Fibroblast of lung (primary cell): ENCODE data around the gene RAB18. TPM values are rescaled to one million over a fixed set of nuclear protein-coding genes. Genes with fewer than 3 reads are reported as not detected.

Experiments
- DNase-seq, 2 donors: peaks; one replicate each; pipeline versions ENCODE4 v3.0.0 to v3.0.0-alpha.2; 2010; ENCODE audit warnings: low read depth in 2 of 2
- H2AFZ ChIP-seq: 2 replicates; pipeline ENCODE4 v1.5.1; 2012; ENCODE audit warnings: low read length, control low read depth, inconsistent platforms
- H3K27ac ChIP-seq: 2 replicates; pipeline ENCODE4 v1.5.1; 2011; ENCODE audit warnings: low read length, control low read depth; ENCODE audit not compliant: insufficient read depth
- H3K27me3 ChIP-seq: 2 replicates; pipeline ENCODE4 v1.5.1; 2011; ENCODE audit warnings: mild to moderate bottlenecking, low read length; ENCODE audit not compliant: control insufficient read depth, insufficient read depth
- H3K36me3 ChIP-seq: 2 replicates; pipeline ENCODE4 v1.5.1; 2011; ENCODE audit warnings: low read length; ENCODE audit not compliant: control insufficient read depth, insufficient read depth
- H3K4me1 ChIP-seq: 2 replicates; pipeline ENCODE4 v1.5.1; 2011; ENCODE audit warnings: low read length; ENCODE audit not compliant: control insufficient read depth, insufficient read depth; ENCODE audit errors: extremely low read depth
- H3K4me2 ChIP-seq: 2 replicates; pipeline ENCODE4 v1.5.1; 2011; ENCODE audit warnings: low read length, control low read depth; ENCODE audit not compliant: insufficient read depth; ENCODE audit errors: extremely low read depth
- H3K4me3 ChIP-seq, 4 experiments: fragments of 200-600 bp in 1 of 4; sonication (generic) in 1 of 4; replicated peaks in 1 of 4; 2 replicates each; pipeline ENCODE4 v1.5.1; 2011 to 2016; ENCODE audit warnings: low read length in 4 of 4, low read depth in 3 of 4, mild to moderate bottlenecking in 3 of 4, control low read depth in 2 of 4, inconsistent platforms in 1 of 4, mixed read lengths in 1 of 4; ENCODE audit not compliant: insufficient read depth in 1 of 4; ENCODE audit errors: control extremely low read depth in 1 of 4
- H3K79me2 ChIP-seq: 2 replicates; pipeline ENCODE4 v1.5.1; 2012; ENCODE audit warnings: mild to moderate bottlenecking, low read length, inconsistent platforms; ENCODE audit not compliant: control insufficient read depth, insufficient read depth
- H3K9ac ChIP-seq: 2 replicates; pipeline ENCODE4 v1.5.1; 2011; ENCODE audit warnings: mild to moderate bottlenecking, low read length, control low read depth; ENCODE audit not compliant: insufficient read depth
- H3K9me3 ChIP-seq: 2 replicates; pipeline ENCODE4 v1.5.1; 2012; ENCODE audit warnings: low read depth, low read length; ENCODE audit not compliant: control insufficient read depth, insufficient read depth
- H4K20me1 ChIP-seq: 2 replicates; pipeline ENCODE4 v1.5.1; 2011; ENCODE audit warnings: low read length; ENCODE audit not compliant: control insufficient read depth, insufficient read depth; ENCODE audit errors: extremely low read depth
- CTCF ChIP-seq, 2 donors: IDR thresholded peaks in 1 of 2; conservative IDR thresholded peaks in 1 of 2; 1 replicate in 1 of 2; 2 replicates in 1 of 2; pipeline ENCODE4 v1.5.1; 2011 to 2012; ENCODE audit warnings: low read length in 2 of 2, control low read depth in 1 of 2, inconsistent platforms in 1 of 2, low read depth in 1 of 2, mild to moderate bottlenecking in 1 of 2
- EZH2 ChIP-seq: IDR thresholded peaks from 2 replicates; pipeline ENCODE4 v1.5.1; 2012; ENCODE audit warnings: low read length, control low read depth, mild to moderate bottlenecking; ENCODE audit errors: missing control alignments
- polyA plus RNA-seq, 2 donors: library from polyadenylated mRNA; depleted of rRNA in 1 of 2; stranded (reverse) in 1 of 2; unstranded in 1 of 2; fragments of >200 nt; gene quantifications; 2 replicates each; pipeline ENCODE4 v1.2.1, GENCODE V29; 2011 to 2012; ENCODE audit warnings: missing spikeins in 1 of 2
- total RNA-seq: library from RNA; depleted of rRNA; stranded (reverse); fragments of >200 nt; gene quantifications from 2 replicates; pipeline ENCODE4 v1.2.1, GENCODE V29; 2014

Gene RAB18
- total and polyA plus RNA-seq, 2 donors (not counting 1 experiment from before 2014, with no cell fraction given), result 42.1 to 95.2 TPM

GRCh38 chr10:27542812-27543211 lies 38.7 kb downstream of the RAB18 start:
- Histone ChIP-seq H3K9ac (no peak overlapping the region), H3K27ac (no peak overlapping the region), H4K20me1 (no peaks in the 10 kb centered on the region), H3K36me3 (peaks cover 4% of the 10 kb centered on the region), H3K79me2 (no peaks in the 10 kb centered on the region), H2AFZ (no peak overlapping the region), H3K4me2 (no peak overlapping the region), H3K9me3 (no peaks in the 10 kb centered on the region), H3K4me3 (no peak overlapping the region), H3K27me3 (no peaks in the 10 kb centered on the region), H3K4me1 (no peaks in the 10 kb centered on the region)
- DNase-seq, result peak; percentile 25 to 60
- TF ChIP-seq CTCF (conservative IDR thresholded peaks at IDR 0.05 in 1 of 2, IDR thresholded peaks at IDR 0.05 in 1 of 2; ENCODE audit: low read depth in 1 of 2, low read length in 2 of 2) (no peak), EZH2 (no peak)

GRCh38 chr10:27547047-27547446 lies 42.9 kb downstream of the RAB18 start:
- no peak for TF ChIP-seq EZH2
- no peak for TF ChIP-seq CTCF (conservative IDR thresholded peaks at IDR 0.05 in 1 of 2, IDR thresholded peaks at IDR 0.05 in 1 of 2; ENCODE audit: low read depth in 1 of 2, low read length in 2 of 2)
- peaks cover 2% of the 10 kb centered on the region for H3K36me3 ChIP-seq
- no peak overlapping the region for H3K4me3 ChIP-seq
- no peak for DNase-seq
- H3K4me2 ChIP-seq, result no peak overlapping the region
- no peaks in the 10 kb centered on the region for H3K4me1 ChIP-seq
- H3K27me3 ChIP-seq, result no peaks in the 10 kb centered on the region
- no peak overlapping the region for H3K27ac ChIP-seq
- H4K20me1 ChIP-seq, result no peaks in the 10 kb centered on the region
- H3K9me3 ChIP-seq, result no peaks in the 10 kb centered on the region
- H3K9ac ChIP-seq, result no peak overlapping the region
- H3K79me2 ChIP-seq, result no peaks in the 10 kb centered on the region
- no peak overlapping the region for H2AFZ ChIP-seq

GRCh38 chr10:27547482-27547881 lies 43.4 kb downstream of the RAB18 start:
- Histone ChIP-seq H2AFZ (no peak overlapping the region), H3K9ac (no peak overlapping the region), H3K27ac (no peak overlapping the region), H3K9me3 (no peaks in the 10 kb centered on the region), H3K79me2 (no peaks in the 10 kb centered on the region), H3K36me3 (peaks cover 2% of the 10 kb centered on the region), H3K4me2 (no peak overlapping the region), H4K20me1 (no peaks in the 10 kb centered on the region), H3K27me3 (no peaks in the 10 kb centered on the region), H3K4me3 (no peak overlapping the region), H3K4me1 (no peaks in the 10 kb centered on the region)
- TF ChIP-seq EZH2 (no peak), CTCF (conservative IDR thresholded peaks at IDR 0.05 in 1 of 2, IDR thresholded peaks at IDR 0.05 in 1 of 2; ENCODE audit: low read depth in 1 of 2, low read length in 2 of 2) (no peak)
- DNase-seq, result no peak
